GM20431 (cell line): Measurements from ENCODE around the gene ANKRD24.
"Not testable (repeated sequence)": the region's sequence is repeated elsewhere in the genome, so short reads cannot be mapped to it uniquely, and the experiment has no call there.

ENCODE experiments used
- in situ Hi-C: fragments of 300-500 bp; cut with MseI, MboI; formaldehyde crosslinking; loops from one replicate; pipeline ENCODE4 v1.15.0; 2020; ENCODE audit warnings: low sequenced_read_pairs; ENCODE audit not compliant: unreplicated experiment

The ANKRD24 gene

GRCh38 chr19:4196587-4197148 lies 14.2 kb downstream of the ANKRD24 start:
- in situ Hi-C loops, result no loop called here

- in situ Hi-C loops, result no loop called here
Observed at GRCh38 chr19:4197228-4197624, 14.7 kb downstream of the ANKRD24 start.

GRCh38 chr19:4197625-4198466 lies 15.4 kb downstream of the ANKRD24 start:
- in situ Hi-C loops, result no loop called here

GRCh38 chr19:4198467-4199126 lies 16.1 kb downstream of the ANKRD24 start:
- in situ Hi-C loops, result no loop called here

GRCh38 chr19:4199699-4200293 lies 17.3 kb downstream of the ANKRD24 start:
- in situ Hi-C loops, result no loop called here

GRCh38 chr19:4200940-4201542 lies 18.6 kb downstream of the ANKRD24 start:
- in situ Hi-C loops, result no loop called here

- in situ Hi-C loops, result no loop called here
Observed at GRCh38 chr19:4201798-4202197, 19.3 kb downstream of the ANKRD24 start.

- in situ Hi-C loops, result no loop called here
Observed at GRCh38 chr19:4206818-4207484, 24.5 kb downstream of the ANKRD24 start.

- in situ Hi-C loops, result no loop called here
Observed at GRCh38 chr19:4208385-4209094, 26.1 kb downstream of the ANKRD24 start.

- in situ Hi-C loops, result no loop called here
Observed at GRCh38 chr19:4210166-4210731, 27.8 kb downstream of the ANKRD24 start.

GRCh38 chr19:4213116-4213515 lies 30.6 kb downstream of the ANKRD24 start:
- in situ Hi-C loops, result no loop called here

- in situ Hi-C loops, result no loop called here
Observed at GRCh38 chr19:4215807-4216206, 33.3 kb downstream of the ANKRD24 start.

- in situ Hi-C loops, result no loop called here
Observed at GRCh38 chr19:4216846-4217245, 34.4 kb downstream of the ANKRD24 start.

GRCh38 chr19:4217429-4218264 lies 35.2 kb downstream of the ANKRD24 start:
- in situ Hi-C loops, result no loop called here

- in situ Hi-C loops, result not testable (repeated sequence)
Observed at GRCh38 chr19:4218523-4218922, 36.0 kb downstream of the ANKRD24 start.

- in situ Hi-C loops, result no loop called here
Observed at GRCh38 chr19:4220188-4220587, 37.7 kb downstream of the ANKRD24 start.

GRCh38 chr19:4224470-4224869 lies 42.0 kb downstream of the ANKRD24 start:
- in situ Hi-C loops, result no loop called here

- in situ Hi-C loops, result no loop called here
Observed at GRCh38 chr19:4225885-4226284, 43.4 kb downstream of the ANKRD24 start.
